HG02885 (cell line): ENCODE data around the gene STEAP3.

Experiments
- ATAC-seq: cut with Tn5 transposase; IDR thresholded peaks from one replicate; pipeline ENCODE4 v1.9.1; 2021; ENCODE audit warnings: mild to moderate bottlenecking; ENCODE audit not compliant: unreplicated experiment, poor library complexity

The STEAP3 gene

DNA sequence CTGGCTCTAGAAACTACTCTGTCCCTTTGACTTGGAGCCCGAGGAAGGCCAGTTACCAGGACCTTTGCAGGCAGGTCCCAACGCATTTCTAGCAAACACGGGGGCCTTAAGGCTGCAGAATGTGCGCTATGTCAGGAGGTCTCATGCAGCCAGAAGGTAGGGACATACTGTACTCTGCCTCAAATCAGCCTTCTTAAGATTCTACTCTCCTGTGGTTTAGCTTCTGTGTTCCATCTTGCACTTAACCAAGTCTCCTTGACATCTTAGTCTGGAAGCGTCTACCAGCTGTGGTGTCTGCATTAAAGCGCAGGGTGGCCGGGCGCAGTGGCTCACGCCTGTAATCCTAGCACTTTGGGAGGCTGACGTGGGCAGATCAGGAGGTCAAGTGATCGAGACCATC, 65.5 kb downstream of the STEAP3 start:
- ATAC-seq, result no peak

DNA sequence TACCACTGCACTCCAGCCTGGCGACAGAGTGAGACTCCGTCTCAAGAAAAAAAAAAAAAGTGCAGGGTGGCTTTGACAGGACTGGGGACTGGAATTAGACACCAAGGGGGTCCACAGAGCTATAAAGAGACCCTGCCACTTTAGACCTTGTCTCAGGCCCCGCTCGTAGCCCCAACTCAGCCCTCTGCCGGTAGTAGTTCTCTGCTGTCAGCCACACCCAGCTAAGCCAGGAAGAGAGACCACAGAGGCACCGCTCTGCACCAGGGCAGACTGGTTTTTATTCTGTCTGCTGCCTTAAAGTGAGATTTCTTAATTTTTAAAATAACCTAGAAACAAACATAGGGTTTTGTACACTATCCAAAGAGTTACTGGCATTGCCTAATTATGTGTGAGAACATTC, 66.0 kb downstream of the STEAP3 start:
- no peak for ATAC-seq

DNA sequence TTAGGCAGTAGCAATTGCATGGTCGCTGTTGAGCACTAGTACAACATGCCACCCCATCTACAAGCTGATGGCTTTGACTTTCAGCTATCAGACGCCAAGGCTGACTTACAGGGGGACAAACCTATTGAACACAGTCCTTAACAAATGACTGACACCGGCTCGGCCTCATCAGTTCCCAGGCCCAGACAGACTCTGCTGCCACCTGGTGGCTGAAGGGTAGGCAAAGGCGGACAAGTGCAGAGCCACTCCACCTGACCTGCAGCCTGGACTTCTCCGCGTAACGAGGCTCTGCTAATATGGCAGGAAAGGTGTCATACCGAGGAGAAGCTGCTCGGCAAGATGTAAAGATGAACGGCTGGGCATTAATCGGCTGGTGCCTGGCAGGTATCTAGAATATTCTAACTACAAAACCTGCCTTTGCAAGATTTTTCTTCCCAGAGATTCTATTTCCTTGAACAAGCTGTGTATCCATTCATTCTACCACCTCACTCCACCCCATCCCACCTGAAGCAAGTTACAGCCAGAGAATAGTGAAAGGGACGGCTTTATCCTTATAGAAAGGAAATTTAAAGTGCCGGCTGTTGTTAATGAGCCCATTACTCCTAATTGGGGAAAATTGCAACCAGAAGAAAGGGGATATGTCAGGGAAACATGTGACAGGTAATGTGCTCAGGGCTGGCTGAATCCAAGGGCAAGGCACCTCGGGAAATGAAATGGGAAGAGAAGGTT, 67.4 kb downstream of the STEAP3 start:
- peak; percentile 98 for ATAC-seq

DNA sequence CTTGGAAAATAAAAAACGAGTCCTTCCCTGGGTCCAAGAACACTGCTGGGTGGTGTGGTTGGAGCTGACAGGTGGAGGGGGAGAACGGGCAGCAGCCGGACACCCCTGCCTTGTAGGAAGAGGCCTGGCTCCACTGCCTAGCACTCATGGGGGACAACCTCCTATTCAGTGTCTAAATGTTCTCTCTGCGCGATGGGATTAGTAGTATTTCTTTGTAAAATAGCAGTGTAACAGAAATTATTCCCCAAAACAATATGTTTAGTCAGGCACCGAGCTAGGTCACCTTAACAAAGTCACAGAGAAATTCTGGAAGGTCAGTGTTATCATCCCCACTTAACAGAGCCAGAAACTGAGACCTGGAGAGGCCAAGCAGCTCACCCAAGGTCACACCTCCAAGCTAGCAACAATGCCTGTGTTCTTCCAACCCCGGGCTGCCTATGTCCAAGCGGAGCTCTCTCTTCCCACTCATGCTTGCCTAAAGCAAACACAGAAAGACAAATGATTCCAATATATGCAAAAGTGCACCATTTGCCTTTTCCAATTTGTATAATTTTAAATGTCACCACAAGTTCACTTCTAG, 68.0 kb downstream of the STEAP3 start:
- no peak for ATAC-seq

DNA sequence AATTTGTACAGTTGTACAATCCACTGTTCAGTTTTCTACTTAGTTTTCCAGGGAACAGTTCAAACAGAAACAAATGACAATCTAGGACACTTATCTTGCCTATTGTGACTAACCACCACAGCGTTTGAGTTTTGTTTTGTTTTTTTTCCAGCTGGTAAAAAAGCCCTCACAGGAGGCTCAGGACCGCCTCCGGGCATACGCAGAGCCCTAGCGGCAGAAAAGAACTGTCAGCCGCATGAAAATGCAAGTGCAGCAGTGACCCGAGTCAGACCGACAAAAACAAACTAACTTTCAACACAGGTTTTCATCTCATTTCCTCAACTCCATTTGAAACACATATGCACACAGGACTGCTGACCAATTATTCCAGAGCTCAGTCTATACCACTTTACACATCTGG, 68.6 kb downstream of the STEAP3 start:
- ATAC-seq, result peak; percentile 37

DNA sequence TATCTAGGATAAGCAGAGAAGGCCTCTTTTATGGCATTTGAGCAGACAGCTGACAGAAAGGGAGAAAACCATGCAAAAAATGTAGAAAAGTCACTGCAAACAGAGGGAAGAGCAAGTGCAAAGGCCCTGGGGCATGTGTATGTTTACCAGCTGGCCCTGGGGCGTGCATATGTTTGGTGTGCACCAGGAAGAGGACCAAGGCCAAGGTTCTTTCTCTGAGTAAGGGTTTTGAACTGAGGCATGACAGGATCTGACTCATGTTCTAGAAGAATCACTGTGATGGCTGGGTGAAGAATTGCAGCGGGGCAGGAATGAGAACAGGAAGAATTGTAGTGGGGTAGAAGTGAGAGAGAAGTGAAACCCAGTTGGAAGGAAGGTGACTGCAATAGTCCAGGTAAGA, 69.6 kb downstream of the STEAP3 start:
- ATAC-seq, result no peak

DNA sequence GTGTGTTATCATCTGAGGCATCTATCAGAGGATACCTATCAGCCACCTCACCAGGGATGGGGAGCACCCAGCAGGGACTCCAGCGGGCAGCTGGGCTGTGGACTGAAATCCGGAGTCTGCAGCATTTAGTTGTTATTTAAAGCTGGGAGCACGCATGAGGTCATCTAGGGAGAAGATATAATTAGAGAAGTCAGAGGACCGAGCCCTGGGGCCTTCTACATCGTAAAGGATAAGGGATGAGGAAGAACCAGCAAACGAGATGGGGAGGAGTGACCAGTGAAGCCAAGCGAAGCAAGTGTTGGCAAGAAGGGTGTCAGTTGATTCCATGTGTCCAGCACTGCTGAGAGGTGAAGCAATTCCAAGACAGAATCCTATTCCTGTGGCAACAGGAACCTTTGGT, 70.3 kb downstream of the STEAP3 start:
- ATAC-seq, result no peak

DNA sequence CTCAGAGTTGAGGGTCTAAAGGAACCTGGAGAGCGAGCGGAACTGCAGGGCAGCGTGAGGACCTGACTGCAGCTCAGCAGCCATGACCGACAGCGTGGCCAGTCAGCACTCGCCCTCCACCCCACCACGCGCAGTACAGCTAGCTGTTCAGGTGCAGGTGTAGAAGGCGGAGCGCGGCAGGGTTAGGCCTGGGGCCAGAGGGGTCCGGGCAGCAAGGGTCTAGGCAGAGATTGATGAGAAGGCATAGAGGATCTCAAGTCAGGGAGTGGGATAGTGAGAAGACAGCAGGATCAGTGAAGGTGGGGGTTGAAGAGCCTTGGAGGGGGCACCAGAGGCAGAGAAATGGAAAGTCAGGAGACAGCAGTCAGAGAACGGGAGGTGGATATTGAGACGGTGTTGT, 71.0 kb downstream of the STEAP3 start:
- no peak for ATAC-seq

DNA sequence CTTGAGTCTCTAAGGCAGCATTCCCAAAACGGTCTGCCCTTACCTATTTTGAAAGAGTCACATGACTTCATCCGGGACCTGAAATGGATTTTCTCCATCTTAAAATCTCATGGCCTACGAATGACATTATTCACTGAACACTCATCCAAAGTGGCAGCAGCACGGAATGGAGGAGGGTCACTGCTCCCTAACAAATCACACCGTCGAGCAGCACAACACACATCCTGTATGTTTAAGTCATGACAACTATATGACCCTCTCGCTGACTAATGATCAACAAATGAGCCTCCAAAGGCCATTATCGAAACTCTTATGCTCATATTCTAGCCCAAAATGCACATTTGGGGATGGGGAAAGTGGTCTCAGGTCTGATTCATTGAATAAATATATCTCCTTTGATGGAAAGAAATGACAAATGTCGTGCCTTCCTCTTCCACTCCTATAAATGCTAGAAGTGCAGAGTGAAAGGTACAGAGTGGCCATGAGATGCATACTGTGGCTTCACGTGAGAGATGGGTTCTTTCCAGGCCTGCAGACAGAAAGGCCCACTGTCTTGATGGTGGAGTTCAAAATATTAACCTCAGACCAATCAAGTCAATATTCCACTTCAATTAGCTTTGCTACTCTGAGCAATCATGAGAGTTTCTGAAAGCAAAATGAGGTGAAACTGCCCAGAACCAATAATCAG, 72.2 kb downstream of the STEAP3 start:
- no peak for ATAC-seq

DNA sequence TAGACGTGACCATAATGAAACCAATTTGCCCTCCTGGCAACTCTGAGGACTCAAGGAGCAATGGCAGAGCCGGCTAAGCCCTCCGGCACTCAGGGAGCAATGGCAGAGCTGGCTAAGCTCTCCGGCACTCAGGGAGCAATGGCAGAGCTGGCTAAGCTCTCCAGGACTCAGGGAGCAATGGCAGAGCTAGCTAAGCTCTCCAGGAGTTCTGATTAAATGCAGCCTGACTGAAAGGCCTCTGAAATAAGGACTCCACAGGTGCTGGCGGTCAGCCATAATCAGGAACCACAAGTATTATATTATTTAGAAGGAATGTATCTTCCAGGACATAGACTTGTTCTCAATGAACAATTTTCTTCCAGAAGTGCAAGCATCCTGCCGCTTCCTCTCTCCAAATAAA, 77.8 kb downstream of the STEAP3 start:
- no peak for ATAC-seq

DNA sequence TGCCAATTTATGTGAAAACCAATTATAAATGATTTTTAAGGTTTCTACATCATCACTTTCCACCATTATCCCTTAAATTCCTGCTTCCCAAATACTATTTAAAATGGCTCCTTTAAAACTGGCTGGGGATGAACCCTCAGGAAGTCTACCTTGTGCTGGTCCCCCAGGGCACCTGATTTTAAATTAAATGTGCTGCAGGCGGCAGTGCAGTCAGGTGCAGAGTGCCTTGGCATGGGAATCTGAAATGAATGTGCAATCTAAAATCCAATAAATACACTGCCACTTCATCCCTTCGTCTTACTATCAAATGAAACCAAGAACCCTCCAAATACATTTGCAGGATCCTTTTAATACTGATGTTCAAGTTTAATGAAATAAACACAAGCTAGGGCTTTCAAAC, 81.2 kb downstream of the STEAP3 start:
- no peak for ATAC-seq

DNA sequence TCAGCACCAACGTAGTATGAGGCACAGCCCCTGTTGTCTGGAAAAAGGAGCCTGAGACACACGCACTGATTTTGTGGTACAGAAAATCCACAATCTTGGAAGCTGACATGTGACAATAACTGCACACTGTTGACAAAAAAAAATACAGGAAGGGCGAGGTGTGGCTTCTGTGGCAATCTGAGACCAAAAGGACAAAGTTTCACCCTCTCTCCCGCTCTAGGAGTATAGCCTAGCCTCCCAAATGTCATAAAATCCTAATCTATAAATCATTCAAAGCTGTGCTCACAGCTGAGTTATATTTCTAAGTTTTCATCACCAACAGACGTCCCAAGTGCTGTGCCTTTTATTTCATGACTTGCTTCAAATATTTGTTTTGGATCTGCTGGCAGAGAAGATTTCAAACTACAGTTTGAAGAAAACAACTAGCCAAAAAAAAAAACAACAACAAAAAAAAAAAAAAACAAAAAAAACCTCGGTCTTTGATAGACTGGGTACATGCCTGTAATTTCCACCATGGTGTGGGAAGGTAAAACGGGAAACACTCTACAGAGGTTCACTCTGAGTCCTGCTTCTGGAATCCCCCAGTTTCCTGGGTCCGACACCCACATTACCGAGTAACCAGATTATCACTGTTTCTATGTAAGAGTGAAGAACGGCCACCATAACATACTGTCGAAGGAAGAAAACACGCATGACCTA, 82.0 kb downstream of the STEAP3 start:
- ATAC-seq, result peak; percentile 34

DNA sequence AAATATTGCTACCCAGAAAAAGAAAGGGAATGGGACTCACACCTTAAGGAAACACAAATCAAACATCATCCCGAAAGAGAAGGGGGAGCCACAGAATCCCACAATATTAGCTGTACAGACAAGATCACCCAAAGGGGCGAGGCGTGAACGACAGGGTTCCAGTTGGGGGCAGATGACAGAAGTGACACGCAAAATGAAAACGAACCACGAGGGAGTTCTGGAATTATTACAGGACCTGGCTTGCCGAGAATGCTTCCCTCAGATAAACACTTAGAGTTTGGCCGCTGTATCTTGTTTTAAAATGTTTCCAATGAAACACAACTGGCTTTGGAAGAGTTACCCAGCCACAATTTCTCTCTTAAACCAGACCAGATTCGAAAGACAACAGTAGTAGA, 82.6 kb downstream of the STEAP3 start:
- ATAC-seq, result peak; percentile 24

DNA sequence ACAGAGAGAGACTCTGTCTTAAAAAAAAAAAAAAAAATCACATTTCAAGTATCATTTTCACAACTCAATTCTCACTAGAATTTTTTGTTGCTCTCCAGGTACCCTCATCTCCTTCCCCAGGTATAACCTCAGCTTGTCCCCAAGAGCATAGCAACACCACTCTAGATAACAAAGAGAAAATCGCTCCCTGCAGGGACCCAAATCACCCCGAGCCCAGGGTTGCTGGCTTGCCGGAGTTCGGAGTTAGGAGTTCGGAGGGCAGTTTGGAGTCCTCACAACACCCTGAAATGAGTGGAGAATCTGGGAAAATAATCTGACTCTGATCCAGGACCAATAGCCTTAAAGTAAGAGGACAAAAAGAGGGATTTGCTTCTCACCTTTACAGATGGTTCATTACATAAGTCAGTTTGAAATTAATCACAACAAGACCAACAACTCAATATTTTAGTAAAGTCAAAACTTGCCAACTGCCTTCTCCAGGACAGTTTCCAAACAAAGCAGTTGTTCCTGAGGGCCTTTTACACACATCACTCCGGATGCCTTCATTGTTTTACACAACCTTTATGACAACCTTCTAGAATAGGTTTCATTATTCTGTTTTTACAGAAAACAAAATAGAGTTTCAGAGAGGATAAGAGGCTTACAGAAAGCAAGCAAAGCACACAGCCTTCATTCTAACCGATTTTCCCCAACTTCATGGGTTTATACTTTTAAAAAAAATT, 83.9 kb downstream of the STEAP3 start:
- no peak for ATAC-seq

DNA sequence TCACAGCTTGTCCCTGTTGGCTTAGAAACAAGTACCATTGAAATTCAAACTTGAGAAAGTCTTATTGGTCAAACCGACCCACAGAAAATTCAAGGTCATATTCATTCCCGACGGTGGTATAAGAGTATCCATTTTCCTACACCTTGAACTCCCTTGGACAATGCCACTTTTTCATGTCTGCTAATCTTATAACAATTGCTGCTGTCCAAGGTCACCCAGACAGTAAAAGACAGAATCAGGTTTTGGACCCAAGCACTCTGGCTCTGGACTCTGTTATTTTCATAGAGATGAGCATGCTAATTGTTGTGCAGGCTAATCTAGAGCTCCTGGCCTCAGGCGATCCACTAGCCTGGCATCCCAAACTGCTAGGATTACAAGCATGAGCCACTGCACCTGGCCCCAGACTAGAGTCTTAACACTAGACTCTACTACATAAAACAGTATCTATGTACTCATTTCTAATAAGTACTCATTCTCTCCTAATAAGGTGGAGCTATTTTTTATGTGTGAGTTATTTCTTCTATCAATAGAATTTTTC, 85.2 kb downstream of the STEAP3 start:
- no peak for ATAC-seq

DNA sequence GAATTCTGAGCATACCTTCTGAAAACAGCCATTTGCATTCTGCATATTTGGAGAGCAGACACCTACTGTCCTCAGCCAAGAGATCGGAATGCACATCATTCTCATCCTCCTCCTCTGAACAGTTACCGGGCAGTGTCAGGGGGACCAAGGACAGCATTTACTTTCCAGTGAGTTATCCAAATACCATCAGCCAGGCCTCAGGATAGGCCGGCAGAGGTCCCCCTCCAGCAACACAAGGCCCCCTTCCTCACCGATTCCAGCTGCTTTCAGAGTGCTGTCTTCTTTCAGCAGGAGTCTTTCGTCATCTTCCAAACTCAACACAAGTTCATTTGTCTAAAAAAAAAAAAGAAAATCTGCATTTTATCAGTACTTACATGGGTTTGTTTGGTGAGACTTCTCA, 87.7 kb downstream of the STEAP3 start:
- ATAC-seq, result peak; percentile 29

DNA sequence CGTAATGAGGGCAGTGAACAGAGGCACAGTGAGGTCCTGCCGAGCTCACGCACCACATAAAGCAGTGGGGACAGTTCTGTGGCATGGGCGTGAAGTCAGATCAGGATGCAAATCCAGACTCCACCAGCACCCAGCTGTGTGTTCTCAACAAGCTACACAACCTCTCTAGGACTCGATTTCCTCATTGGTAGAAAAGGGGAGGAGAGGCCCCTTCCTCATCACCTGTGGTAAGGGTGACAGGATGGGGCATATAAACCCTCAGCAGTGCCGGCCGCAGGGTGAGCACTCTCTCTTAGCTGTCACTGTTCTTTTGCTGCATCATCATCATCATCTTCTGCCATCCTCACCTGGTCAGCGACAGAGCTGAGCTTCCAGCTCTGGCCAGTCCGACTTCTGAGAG, 88.2 kb downstream of the STEAP3 start:
- no peak for ATAC-seq
